GM21717 (cell line): Measurements from ENCODE around the gene PIK3CB.
A peak's percentile ranks its signal among the peaks of the same experiment; 100 is the strongest.
"Not testable (repeated sequence)": the region's sequence is repeated elsewhere in the genome, so short reads cannot be mapped to it uniquely, and the experiment has no call there.

Source experiments
- ATAC-seq: cut with Tn5 transposase; IDR thresholded peaks from one replicate; pipeline ENCODE4 v1.9.1; 2021; ENCODE audit warnings: mild to moderate bottlenecking, moderate library complexity; ENCODE audit not compliant: unreplicated experiment

Gene PIK3CB

GRCh38 chr3:138809500-138810256, 25.1 kb downstream of the PIK3CB start:
- no peak for ATAC-seq

- no peak for ATAC-seq
Observed at GRCh38 chr3:138806376-138807080, 28.2 kb downstream of the PIK3CB start.

DNA sequence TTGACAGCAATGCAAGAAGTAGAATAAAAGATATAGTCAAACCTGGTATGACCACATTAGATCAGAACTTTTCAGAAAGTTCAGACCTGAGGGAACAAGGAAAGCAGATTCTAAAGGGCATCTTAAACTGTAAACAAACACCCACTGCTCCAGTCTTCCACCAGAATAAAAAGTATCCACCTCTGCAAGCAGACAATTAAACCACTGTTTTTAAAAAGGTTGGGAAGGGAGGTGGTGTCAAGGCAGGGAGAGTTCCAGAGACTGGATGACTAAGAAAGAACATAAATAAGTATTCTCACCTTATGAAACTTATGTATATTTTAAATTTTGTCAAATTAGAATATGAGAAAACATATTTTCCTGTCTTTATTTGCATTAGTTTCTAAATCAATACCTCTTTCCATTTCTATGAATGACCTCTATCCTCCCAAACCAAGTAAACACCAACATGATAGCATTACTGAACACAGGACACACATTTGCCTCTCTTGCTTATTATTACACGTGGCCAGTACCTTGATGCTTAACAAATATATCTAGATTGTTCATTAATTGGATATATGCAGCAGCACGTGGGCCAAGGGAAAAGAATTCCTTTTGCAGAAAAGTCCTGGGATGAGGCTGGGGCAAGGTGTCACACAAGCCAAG, 31.6 kb downstream of the PIK3CB start:
- ATAC-seq: no peak

GRCh38 chr3:138802223-138802622, 32.5 kb downstream of the PIK3CB start:
- ATAC-seq: not testable (repeated sequence)

DNA sequence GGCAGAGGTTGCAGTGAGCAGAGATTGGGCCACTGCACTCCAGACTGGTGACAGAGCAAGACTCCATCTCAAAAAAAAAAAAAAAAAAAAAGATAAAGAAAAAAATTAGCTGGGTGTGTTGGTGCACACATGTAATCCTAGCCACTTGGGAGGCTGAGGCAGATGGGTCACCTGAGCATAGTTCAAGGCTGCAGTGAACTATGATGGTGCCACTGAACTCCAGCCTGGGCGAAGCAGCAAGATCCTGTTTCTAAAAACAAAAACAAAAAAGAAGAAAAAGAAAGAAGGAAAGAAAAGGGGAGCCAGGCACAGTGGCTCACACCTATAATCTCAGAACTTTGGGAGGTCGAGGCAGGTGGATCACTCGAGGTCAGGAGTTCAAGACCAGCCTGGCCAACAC, 32.9 kb downstream of the PIK3CB start:
- no peak for ATAC-seq

- ATAC-seq: no peak
Observed at GRCh38 chr3:138800248-138800647, 34.5 kb downstream of the PIK3CB start.

DNA sequence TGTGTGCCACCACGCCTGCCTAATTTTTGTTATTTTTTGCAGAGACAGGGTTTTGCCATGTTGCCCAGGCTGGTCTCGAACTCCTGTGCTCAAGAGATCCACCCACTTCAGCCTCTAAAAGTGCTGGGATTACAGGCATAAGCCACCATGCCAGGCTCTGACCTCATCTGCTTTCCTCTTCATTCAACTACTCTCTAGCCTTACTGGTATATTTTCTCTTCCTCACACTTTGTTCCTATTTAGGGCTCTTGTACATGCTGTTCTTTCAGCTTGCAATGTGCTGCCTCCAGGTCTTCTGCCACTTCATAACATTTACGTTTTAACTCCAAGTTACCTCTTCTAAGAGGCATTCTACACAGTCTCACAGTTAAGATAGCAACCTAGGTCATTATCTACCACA, 34.9 kb downstream of the PIK3CB start:
- ATAC-seq: no peak

- ATAC-seq: no peak
Observed at GRCh38 chr3:138797508-138798038, 37.2 kb downstream of the PIK3CB start.

DNA sequence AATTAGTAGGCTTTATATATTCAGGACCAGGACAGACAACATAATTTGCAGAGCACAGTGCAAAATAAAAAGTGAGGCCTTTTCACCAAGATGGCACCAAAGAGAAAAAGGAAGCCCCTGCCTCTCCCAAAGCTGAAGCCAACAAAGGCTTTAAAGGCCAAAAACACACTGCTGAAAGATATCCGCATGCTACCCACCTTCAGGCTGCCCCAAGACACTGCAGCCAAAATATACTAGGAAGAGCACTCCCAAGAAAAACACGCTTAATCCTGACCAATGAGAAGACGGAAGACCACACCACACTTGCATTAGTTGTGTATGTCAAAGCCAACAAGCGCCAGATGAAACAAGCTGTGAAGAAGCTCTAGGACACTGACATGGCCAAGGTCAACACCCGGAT, 38.0 kb downstream of the PIK3CB start:
- no peak for ATAC-seq

DNA sequence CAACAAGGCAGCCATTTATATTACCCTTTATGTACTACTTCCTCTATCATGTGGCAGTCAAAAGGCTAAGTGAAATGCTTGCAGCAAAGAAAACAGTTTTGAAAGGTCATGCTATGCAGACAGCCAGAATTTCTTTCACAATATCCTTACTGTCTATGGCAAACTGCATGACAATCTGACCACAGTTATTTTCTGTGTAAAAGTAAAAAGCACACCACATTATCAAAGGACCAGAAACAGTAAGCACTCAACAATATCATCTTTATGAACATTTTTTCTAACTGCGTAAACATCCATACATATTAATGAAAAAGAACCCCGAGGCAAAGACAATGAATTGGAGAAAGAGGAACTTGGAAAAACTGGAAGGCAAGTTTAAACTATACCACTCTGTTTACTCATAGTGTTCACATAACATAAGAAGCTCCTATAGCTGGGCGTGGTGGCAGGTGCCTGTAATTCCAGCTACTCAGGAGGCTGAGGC, 47.9 kb downstream of the PIK3CB start:
- no peak for ATAC-seq

DNA sequence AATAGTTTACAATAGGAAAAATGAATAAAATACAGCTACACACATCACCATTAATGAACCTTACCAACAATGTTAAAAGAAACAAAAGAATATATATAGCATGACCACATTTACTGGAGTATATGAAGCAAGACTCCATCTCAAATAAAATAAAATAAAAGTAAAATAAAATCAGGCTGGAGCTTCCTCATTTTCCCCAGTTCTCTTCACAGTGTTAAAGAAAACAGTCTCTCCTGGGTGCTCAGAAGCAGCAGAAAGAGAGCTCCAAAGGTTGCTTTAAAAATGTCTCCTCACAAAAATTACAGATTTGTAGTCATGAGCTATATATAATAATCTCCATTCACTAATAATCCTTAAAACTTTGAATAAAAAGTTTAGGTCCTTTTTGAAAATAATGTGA, 48.8 kb downstream of the PIK3CB start:
- ATAC-seq: no peak

- ATAC-seq: not testable (repeated sequence)
Observed at GRCh38 chr3:138785362-138785857, 49.3 kb downstream of the PIK3CB start.

DNA sequence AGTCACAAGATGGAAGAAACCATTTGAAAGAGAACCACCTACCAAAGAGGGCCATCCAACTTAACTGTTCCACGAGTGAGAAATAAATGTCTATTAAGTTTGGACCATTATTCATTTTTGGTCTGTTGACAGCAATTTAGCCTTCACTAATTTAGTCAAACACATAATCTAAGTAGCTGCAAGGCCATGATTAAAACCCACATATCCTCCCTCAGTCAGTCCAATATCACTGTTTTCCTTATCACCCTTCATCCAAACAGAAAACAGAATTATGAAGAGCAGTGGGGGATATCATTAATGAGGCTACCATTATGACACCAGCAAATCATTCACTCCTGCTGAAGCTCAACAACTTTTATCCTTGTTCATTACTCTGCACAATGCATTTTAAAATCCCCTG, 52.0 kb downstream of the PIK3CB start:
- ATAC-seq: no peak

GRCh38 chr3:138781012-138781470, 53.7 kb downstream of the PIK3CB start:
- ATAC-seq: no peak

GRCh38 chr3:138778643-138779042, 56.1 kb downstream of the PIK3CB start:
- ATAC-seq: no peak

GRCh38 chr3:138776961-138777360, 57.8 kb downstream of the PIK3CB start:
- ATAC-seq: no peak

DNA sequence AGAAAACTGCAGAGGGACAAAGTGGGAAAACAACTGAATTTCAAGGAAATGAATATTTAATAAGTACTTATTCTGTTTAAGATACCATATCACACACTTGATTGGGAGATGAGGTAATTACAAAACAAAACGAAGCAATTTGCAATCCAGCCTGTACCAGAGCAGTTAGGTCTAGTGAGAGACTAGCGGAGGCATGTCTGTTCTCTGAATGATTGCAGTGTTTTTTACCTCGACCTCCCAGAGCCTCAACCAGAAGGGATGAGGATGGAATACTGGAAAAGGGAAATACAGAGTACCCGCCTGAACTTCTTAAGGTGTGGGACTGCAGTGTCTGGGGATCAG, 59.5 kb downstream of the PIK3CB start:
- ATAC-seq: no peak

DNA sequence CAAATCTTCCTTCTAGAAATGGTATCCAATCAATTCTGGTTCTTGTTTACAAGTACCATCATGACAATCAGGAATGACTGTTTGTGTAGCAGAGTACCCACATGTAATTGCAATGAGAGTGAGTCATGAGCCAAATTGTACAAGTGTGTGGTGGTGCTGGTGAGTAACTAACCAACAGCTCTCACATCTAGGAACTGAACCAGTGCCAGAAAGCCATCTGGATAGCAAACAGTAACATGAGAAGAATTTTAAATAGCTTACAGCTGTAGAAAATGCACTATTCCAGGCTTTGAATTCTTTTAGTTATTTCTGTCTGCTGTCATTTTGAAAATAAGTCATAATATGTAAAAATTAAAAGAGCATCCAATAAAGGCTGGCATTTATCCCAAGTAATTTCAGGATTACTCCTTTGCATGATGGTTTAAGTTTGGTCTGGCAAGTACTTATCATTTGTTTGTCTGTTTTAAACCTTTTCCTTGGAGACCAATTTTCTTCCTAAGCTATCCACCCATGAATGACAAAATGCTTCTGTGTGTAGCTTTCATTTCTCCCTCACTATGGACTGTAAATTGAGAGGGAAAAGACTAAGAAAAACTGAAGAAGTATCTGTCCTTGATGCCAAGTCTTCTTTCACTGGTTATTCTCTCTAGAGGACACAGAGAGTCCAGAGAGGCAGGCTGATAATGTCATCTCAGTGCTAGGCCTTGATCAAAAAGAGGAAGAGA, 60.0 kb downstream of the PIK3CB start:
- peak; percentile 68 for ATAC-seq

DNA sequence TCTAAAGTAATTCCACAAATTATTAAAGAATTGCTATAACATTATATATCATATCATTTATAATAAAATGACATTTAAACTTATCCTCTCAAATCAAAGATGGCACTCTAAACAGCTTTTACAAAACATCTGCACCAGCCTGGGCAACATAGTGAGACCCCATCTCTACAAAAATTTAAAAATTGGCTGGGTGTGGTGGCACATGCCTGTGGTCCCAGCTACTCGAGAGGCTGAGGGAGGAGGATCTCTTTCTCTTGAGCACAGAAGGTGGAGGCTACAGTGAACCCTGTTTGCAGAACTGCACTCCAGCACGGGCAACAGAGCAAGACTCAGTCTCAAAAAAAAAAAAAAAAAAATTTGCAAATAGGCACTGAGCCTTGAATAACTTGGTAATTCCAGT, 63.1 kb downstream of the PIK3CB start:
- no peak for ATAC-seq

- no peak for ATAC-seq
Observed at GRCh38 chr3:138769616-138770015, 65.1 kb downstream of the PIK3CB start.

DNA sequence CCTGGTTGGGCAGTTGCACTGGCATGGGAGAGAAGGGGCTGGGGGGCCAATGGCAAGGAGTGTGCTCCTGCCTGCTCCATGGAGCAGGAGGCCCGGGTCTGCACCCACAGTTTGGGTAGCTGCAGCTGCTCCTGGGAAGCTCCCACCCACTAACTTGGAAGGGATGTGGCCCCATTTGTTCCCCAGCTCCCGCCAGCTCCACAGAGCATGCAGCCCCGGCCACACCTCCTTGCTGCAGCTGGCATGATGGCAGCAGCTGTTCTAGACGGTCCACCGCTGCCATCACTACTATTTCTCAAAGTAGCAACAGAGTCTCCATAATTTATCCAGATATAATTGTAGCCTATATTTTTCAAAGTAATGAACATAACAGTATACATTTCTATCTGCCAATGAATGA, 65.8 kb downstream of the PIK3CB start:
- no peak for ATAC-seq
